Effector CD4-positive, alpha-beta T cell (primary cell): ENCODE measurements around the gene ARHGEF1.
"Not testable (repeated sequence)": the region's sequence is repeated elsewhere in the genome, so short reads cannot be mapped to it uniquely, and the experiment has no call there.

Experiments used
- DNase-seq: peaks from one replicate; pipeline ENCODE4 v3.0.0-alpha.2; 2020

Gene ARHGEF1

DNA sequence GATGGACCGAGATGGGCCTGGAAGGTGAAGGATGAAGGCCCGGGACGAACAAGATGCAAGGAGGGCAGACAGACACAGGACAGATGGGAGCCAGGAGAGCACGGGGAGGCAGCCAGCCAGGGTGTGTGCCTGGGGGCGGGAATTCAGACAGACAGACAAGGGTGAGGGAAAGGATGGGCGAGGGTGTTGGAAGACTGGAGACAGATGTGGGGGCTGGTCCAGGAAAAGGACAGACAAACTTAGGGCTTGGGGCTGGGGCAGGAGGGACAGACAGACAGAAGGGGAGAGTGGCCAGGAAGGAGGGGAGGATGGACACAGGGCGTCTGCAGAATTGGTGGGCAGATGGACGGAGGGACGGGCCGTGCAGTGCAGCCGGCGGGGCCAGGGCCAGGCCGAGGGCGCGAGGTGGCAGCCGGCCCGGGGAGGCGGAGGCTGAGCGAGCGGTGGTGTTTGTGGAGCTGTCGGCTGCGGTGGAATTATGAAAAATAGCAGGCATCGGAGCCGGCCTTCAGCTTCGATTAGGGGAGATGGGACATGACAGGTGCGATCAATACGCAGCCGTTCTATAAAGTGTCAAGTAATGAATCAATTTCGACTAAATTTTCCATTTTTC, 49.8 kb downstream of the ARHGEF1 start:
- no peak for DNase-seq

DNA sequence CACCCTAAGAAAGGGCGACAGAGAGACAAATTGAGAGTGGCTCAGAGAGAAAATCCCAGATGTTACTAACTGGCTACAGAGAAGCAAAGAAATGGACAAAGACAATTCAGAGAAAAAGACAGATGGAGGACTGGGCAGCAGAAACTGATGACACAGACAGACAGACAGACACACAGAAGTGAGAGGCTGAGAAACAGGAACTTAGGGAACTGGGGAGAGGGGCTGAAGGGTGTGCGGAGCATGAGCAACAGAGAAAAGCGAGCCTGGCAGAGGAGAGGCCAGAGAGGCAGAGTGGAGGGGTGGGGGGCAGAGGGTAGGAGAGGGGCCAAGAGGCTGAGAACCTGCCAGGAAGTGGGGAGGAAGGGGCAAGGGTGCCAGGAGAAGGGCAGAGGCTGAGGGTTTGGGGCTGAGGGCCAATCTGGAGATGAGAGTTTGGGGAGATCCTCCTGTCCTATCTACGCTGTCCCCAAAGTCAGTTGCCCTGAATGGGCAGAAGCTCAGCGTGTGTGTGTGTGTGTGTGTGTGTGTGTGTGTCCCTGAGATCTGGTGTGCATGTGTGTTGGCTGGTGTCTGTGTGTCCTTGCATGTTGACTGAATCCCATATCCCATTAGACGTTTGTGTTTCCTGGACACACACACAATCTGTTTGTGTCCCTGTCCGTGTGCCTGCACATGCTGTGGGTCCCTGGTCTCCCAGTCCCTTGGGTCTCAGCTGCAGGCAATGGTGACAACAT, 50.9 kb downstream of the ARHGEF1 start:
- no peak for DNase-seq

DNA sequence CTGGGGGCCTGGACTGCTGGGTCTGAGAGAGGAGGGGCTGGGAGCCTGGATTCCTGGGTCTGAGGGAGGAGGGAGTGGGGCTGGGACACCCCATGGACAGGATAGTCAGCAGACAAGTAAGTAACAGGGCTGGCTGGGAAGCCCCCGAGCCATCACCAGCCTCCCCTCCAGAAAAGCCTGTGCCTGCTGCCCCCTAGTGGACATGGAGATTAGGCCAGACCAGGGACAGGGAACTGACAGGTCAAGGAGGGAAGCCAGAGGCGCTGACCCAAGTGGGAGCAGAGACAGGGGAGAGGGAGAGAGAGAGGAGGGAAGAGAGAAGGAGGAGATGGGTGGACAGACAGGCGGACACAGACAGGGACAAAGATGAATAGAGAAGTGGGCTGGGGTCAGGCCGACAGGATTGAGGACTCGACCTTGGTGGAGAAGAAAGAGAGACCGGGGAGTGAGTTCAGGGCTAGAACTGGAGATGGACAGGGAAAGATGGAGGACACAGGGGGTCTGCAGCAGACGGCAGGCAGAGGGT, 51.9 kb downstream of the ARHGEF1 start:
- DNase-seq, result peak; percentile 76

DNA sequence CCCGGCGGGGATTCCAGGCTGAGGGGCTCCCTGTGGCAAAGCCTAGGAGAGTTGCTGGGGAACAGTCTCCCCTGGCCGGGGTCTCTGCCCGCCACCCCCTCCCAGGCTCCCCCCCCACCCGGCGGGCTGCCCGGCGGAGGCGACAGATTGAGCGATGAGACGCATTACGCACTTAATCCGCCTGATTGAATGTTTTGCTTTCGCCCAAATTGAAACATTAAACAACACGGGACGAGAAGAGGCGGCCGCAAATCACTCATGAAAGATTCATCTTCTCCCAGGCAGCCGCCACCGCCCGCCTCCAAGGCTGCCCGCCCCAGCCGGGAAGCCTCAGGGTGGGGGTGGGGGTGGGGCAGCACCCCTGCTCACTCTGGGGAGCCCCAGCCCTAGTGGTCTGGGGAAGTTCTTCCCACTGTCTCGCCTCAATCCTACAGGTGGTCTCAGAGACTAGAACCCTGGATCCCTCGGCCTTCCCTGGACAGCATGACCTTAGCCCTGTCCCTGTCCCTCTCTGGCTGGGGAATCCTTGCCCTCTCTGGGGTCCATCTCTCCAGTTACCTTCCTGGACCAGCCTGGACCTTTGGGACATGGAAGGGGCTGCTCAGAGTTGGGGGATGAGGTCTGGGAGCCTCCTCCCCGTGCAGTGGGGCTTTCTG, 52.9 kb downstream of the ARHGEF1 start:
- DNase-seq, result no peak

DNA sequence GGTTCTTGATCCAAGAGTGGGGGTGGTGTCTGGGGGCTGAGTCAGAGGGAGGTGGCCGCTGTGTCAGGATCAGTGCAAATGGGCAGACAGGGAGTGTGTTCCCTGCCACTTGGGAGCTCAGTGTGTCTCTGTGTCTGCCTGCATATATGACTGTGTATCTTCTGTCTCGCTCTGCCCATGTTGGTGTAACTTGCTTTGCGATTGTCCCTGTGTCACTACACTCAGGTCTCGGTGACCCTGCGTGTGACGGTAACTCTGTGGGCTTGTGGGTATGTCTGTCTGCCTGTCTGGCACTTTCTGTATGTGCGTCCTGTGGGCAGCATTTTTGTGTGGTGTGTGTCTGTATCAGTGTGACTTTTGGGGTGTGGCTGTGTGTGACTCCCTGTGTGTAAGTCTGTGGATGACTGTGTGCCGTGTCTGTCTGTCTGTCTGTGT, 53.4 kb downstream of the ARHGEF1 start:
- peak; percentile 56 for DNase-seq

DNA sequence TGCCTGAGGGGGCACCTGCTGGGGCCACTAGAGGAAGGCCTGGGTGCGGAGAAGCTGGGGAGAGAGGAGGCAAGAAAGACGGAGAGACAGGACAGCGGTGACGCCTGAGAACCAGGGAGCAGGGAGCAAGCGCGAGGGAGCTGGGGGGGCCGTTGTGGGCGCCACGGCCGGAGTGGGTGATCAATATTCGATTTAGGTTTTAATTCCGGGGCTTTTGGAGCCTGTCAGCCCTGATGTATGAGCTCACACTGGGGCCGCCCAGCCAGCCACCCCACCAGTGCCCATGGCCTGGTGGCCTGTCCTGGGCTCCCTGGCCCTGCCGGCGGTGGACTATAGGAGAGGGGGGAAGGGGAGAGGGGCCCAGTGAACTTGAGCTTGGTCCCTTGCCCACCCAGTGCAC, 54.0 kb downstream of the ARHGEF1 start:
- no peak for DNase-seq

DNA sequence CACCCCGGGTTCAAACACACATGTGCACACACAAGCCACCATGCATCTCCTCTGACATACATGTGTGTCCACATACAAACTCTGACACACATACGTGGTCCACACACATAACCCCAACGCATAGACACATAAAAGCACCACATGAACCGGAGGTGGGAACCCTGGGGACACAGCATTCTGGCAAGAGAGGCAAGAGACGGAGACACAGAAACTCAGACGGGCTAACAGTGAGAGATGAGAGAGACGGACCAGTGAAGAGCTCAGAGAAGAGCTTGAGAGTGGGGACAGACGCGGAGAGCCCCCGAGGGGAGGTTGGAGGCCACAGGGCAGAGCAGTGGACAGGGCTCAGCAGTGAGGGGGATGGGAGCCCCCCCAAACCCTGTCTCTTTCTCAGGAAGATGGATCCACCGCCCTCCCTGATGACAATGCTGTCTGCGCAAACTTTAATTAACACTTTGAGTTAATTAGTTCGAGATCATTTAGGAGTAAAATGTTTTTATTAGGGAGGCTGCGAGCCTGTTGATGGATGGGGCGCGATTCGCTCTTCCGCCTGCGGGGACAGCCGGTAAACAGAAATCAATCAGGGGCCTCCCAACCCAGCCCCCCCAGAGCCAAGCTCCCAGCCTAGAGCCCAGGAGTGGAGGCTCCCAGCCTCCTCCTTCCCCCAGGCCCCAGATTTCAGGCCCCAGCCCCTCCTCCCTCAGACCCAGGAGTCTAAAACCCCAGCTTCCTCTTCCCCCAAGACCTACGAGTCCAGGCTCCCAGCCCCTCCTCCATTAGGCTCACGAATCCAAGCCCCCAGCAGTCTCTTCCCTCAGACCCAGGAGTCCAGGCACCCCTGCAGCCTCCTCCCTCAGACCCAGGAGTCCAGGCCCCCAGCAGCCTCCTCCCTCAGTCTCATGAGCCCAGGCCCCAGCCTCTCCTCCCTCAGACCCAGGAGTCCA, 54.8 kb downstream of the ARHGEF1 start:
- no peak for DNase-seq

DNA sequence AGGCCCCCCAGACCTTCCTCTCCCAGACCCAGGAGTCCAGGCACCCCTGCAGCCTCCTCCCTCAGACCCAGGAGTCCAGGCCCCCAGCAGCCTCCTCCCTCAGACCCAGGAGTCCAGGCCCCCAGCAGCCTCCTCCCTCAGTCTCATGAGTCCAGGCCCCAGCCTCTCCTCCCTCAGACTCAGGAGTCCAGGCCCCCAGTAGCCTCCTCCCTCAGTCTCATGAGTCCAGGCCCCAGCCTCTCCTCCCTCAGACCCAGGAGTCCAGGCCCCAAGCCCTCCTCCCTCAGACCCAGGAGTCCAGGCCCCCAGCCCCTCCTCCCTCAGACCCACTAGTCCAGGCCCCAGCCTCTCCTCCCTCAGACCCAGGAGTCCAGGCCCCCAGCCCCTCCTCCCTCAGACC, 56.2 kb downstream of the ARHGEF1 start:
- not testable (repeated sequence) for DNase-seq

DNA sequence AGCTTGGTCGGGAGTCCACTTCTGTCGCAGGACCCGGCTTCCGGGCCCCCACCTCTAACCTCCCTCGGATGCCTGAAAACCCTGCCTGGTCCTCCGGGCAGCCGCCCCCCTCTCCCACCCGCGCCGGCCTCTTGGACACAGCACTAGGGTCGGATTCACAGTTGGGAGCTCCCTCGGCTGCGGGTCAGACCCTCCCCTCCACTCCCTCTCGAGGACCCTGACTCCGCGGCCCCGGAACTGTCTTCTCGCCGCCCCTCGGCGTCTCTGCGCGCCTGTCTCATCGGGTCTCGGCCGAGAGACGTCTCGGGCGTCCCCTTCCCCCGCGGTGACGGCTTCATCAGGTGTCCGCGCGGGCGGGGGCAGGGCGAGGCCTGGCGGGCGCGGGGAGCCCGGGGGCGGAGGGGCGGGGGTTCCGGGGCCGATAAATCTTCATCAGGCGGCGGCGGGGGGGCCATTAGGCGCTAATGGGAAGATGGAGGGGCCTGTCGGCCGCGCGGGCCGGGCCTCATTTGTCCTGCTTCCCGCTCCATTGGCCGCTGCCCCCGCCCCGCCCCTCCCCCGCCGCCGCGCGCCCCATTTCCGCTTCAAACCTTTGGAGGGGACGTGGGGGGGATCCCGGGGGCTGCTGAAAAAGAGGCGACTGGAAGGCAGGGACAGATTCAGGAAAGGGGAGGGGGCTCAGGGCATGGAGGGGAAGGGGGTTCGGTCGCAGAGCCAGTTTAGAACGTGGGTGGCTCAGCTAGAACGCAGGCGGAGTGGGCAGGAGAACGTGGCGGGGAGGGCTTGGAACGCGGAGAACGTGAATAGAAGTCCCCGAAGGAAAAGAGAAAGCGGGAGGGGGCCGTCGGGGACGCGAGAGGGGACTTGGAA, 57.1 kb downstream of the ARHGEF1 start:
- DNase-seq, result peak; percentile 49

DNA sequence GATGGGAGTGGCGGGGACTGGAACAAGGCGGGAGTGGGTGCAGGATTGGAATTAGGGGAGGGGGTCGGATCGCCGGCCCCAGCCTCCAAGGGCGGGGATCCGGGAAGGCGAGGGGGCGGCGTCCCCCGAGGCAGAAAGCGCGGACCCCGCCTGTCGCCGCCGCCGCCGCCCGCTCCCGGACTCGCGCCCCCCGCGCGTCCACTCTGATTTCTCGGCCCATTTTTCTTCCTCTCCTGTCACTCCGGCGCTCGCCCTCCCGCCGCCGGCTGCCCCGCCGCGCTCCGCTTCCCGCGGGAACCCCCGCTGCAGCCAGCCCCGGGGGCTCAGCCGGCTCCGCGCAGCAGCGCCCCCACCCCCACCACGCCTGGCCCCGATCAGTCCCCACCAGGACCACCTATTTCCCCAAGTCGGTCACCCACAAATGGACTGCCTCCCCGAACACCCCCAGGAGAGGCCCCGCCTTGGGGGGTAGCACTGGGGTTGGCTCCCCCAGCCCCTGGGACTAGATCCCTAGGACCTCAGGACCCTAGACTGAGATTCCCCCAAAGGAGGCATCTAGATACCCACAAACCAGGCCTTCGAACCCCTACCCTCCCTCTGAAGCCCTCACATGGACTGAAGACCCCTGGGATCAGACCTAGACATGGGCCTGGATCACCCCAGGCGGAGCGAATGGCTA, 57.9 kb downstream of the ARHGEF1 start:
- DNase-seq, result no peak

DNA sequence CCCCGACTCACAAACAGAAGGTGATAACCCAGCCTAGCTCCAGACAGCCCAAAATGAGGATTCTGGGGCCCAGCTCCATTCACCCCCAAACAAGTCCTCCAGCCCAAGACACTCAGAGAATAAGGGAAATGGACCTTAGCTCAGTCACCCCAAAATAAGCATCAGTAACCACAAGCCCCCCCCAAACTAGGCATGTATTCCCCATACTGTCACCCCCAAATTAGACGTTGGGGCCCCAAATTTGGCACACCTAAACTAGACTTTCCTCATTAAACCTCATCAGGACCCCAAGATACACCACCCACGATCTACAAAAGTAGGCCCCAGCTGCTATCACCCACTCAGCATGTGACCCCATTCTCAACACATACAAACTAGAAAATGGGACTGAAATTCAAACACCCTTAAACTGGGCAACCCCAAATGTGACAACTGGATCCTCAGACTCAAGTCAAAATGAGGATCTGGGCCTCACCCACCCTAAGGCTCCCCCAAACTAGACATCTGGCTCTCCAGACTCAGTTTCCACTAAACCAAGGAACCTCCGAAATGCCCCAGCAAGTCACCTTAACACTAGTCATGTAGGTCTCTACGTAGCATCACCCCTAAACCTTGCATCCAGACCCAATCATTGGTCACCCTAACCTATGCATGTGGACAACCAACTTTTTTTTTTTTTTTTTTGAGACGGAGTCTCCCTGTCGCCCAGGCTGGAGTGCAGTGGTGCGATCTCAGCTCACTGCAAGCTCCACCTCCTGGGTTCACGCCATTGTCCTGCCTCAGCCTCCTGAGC, 58.6 kb downstream of the ARHGEF1 start:
- DNase-seq, result no peak

DNA sequence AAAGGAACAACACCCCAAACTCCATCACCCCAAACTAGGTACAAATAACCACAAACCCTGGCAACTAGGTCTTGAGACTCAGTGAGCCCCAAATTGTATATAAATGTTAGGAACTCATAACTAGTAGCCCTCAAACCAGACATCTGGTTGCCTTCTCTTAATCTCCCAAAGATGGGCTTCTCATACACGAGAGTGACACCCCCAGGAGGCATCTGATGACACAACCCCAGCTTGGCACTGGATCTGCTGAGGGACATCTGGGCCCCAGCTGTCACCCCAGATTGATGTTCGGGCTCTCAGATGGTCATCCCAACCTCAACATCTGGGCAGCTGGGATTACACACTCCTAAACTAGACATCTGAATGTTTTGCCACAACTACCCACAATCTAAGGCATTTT, 61.4 kb downstream of the ARHGEF1 start:
- no peak for DNase-seq

DNA sequence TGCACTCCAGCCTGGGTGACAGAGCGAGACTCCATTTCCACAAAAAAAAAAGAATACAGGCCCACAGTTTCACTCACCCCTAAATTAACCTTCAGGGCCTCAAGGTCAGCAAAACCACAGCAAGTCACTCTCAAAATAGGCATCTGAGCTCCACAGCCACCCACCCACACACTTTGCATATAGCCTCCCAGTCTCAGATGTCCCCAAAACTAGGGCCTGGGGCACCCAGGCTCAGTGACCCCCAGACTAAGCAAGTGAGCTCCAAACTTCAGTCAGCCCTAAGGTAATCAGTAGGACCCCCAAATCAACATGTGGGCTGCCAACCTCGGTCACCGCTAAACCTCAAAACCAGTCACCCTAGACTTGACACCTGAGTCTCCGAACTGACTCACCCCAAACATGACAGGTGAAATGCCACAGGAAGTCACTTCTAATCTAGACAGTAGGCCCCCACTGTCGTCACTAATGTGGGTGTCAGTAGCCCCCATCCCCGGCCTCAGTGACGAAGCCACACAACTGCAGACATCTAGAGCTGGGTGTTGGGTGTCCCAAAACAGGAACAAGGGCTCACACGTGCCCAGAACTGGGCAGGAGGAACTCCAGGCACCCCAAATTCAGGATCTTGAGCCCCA, 62.3 kb downstream of the ARHGEF1 start:
- peak; percentile 90 for DNase-seq

DNA sequence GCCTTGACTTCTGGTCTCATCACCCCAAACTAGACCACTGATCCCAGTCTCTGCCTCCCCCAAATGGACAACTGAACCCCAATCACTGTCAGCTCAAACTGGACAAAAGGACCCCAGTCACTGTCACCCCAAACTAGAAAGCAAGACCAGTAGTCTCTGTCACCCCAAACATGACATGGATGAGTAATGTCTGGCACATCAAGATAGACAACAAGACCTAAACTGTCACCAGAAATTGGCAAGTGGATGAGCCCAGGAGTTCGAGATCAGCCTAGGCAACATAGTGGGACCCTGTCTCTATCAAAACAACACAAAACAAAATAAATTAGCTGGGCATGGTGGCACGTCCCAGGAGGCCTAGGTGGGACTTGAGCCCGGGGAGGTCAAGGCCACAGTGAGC, 64.1 kb downstream of the ARHGEF1 start:
- DNase-seq, result no peak

DNA sequence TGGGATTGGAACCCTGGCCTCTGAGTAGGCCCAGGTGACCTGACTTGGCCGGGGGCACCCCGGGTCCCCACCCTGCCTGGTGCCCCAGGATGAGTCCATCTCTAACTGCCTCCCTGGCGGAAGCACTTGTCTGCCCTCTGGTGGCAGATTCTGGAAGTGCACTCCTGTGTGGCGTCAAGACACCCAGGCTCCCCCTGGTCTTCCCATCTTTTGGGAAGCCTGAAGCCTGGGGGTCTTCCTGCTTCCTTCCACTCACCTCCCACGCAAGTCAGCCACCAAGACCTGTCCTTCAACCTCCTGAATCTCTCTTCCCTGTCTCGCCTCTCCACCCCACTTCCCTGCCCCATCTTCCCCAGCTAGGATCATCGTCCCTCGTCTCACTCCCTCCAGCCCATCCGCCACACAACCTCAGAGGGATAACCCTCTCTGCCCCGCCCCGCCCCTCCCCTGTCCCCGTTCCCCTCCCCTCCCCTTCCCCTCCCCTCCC, 68.7 kb downstream of the ARHGEF1 start:
- DNase-seq, result peak; percentile 88

DNA sequence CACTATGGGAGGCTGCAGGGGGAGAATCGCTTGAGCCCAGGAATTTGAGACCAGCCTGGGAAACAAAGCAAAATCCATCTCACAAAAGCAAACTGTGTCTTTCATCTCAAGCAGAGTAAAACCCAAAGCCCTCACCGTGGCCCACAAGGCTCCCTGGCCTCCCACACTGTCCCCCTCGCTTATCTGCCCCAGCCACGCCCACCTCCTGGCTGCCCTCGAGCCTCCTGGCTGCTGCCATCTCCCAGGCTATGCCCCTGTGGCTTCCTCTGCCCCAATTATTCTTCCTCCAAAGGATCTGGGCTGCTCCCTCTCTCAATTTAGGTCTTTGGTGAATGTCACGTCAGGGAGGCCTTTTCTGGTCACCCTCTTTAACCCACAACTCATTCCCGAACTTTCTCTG, 72.5 kb downstream of the ARHGEF1 start:
- DNase-seq, result no peak

DNA sequence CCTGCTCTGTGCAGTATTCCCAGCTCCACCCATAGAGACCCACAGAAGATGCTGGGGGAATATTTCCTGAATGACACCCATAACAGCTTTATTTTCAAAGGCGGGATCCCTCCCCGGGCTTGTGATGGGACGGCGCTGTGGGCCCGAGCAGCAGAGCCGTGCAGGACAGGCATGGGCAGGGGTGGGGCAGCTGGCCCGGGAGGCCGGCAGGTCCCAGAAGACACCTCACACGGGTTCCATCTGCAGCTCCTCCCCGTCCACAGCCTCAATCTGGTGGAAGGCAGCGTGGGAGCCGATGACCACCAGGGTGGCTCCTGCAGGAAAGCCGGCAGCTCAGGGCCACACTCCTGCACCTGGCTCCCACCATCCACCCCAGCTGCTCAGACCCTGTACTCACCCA, 73.6 kb downstream of the ARHGEF1 start:
- DNase-seq, result no peak
